Mesothelial cell of epicardium (in vitro differentiated cells): ENCODE data around the gene DLEC1. TPM values are rescaled to one million over a fixed set of nuclear protein-coding genes. Genes with fewer than 3 reads are reported as not detected.

Source experiments
- DNase-seq, 2 experiments: peaks; one replicate each; pipeline ENCODE4 v3.0.0; 2021; ENCODE audit warnings: low spot score in 2 of 2; ENCODE audit not compliant: unreplicated experiment in 2 of 2
- H3K27ac Mint-ChIP-seq: 2 replicates; pipeline ENCODE4 v1.8.0; 2021; ENCODE audit warnings: mixed read lengths
- H3K27me3 Mint-ChIP-seq: 2 replicates; pipeline ENCODE4 v1.8.0; 2021; ENCODE audit warnings: low read depth, mixed read lengths
- H3K36me3 Mint-ChIP-seq: 2 replicates; pipeline ENCODE4 v1.8.0; 2021; ENCODE audit warnings: mixed read lengths
- H3K4me1 Mint-ChIP-seq: 2 replicates; pipeline ENCODE4 v1.8.0; 2021; ENCODE audit warnings: mixed read lengths
- H3K4me3 Mint-ChIP-seq: 2 replicates; pipeline ENCODE4 v1.8.0; 2021; ENCODE audit warnings: mild to moderate bottlenecking, moderate library complexity, mixed read lengths
- H3K9me3 Mint-ChIP-seq: 2 replicates; pipeline ENCODE4 v1.8.0; 2021; ENCODE audit warnings: mixed read lengths
- CTCF ChIP-seq: fragments of 200-600 bp; sonication (generic); IDR thresholded peaks from one replicate; pipeline ENCODE4 v1.5.0; 2021; ENCODE audit warnings: antibody characterized with exemption; ENCODE audit not compliant: unreplicated experiment
- total RNA-seq: library from RNA; stranded (reverse); gene quantifications from 3 replicates; pipeline ENCODE4 v1.2.1, GENCODE V29; 2021

DLEC1 gene
- total RNA-seq, 1 donor from 2014 or later: 1.4 TPM

- Mint-ChIP-seq H3K27me3 (peaks cover 49% of the 10 kb centered on the region), H3K36me3 (no peaks in the 10 kb centered on the region), H3K4me1 (no peaks in the 10 kb centered on the region), H3K9me3 (no peaks in the 10 kb centered on the region), H3K27ac (no peak overlapping the region), H3K4me3 (no peak overlapping the region)
- no peak for TF ChIP-seq CTCF
- no peak for DNase-seq
These were observed 51.4 kb downstream of the DLEC1 start for GRCh38 chr3:38090453-38090852.

GRCh38 chr3:38094999-38095398 is 56.0 kb downstream of the DLEC1 start:
- no peak overlapping the region for H3K27ac Mint-ChIP-seq
- H3K27me3 Mint-ChIP-seq: peaks cover 63% of the 10 kb centered on the region
- H3K4me3 Mint-ChIP-seq: no peak overlapping the region
- no peaks in the 10 kb centered on the region for H3K9me3 Mint-ChIP-seq
- DNase-seq: no peak
- no peak for TF ChIP-seq CTCF
- H3K36me3 Mint-ChIP-seq: no peaks in the 10 kb centered on the region
- peaks cover 5% of the 10 kb centered on the region for H3K4me1 Mint-ChIP-seq

- Mint-ChIP-seq H3K9me3 (no peaks in the 10 kb centered on the region), H3K4me1 (peaks cover 5% of the 10 kb centered on the region), H3K27ac (no peak overlapping the region), H3K36me3 (no peaks in the 10 kb centered on the region), H3K27me3 (peaks cover 58% of the 10 kb centered on the region), H3K4me3 (no peak overlapping the region)
- DNase-seq: no peak
- no peak for TF ChIP-seq CTCF
These were observed 56.9 kb downstream of the DLEC1 start for GRCh38 chr3:38095669-38096483.

GRCh38 chr3:38097446-38098375 is 58.7 kb downstream of the DLEC1 start:
- Mint-ChIP-seq H3K27me3 (peaks cover 43% of the 10 kb centered on the region), H3K9me3 (no peaks in the 10 kb centered on the region), H3K4me1 (peaks cover 5% of the 10 kb centered on the region), H3K27ac (no peak overlapping the region), H3K4me3 (no peak overlapping the region), H3K36me3 (no peaks in the 10 kb centered on the region)
- TF ChIP-seq CTCF: no peak
- DNase-seq: no peak

- TF ChIP-seq CTCF: no peak
- Mint-ChIP-seq H3K27me3 (peaks cover 38% of the 10 kb centered on the region), H3K9me3 (no peaks in the 10 kb centered on the region), H3K4me1 (peaks cover 5% of the 10 kb centered on the region), H3K4me3 (no peak overlapping the region), H3K27ac (no peak overlapping the region), H3K36me3 (no peaks in the 10 kb centered on the region)
- no peak for DNase-seq
These were observed 59.3 kb downstream of the DLEC1 start for GRCh38 chr3:38098376-38098723.
